ENCODE results near the gene RBM23.
"Not testable (repeated sequence)": the region's sequence is repeated elsewhere in the genome, so short reads cannot be mapped to it uniquely, and the experiment has no call there.

The RBM23 gene

GRCh38 chr14:22915886-22916521, 2.9 kb downstream of the RBM23 start:
- no peak for DNase-seq

- not testable (repeated sequence) for DNase-seq
Measured at GRCh38 chr14:22914836-22915235, 4.1 kb downstream of the RBM23 start.

GRCh38 chr14:22910916-22911315, 8.0 kb downstream of the RBM23 start:
- DNase-seq = no peak

GRCh38 chr14:22908601-22909000, 10.3 kb downstream of the RBM23 start:
- DNase-seq = no peak

GRCh38 chr14:22907429-22907828, 11.5 kb downstream of the RBM23 start:
- no peak for DNase-seq

GRCh38 chr14:22906073-22906472, 12.9 kb downstream of the RBM23 start:
- DNase-seq = no peak

GRCh38 chr14:22905627-22906026, 13.3 kb downstream of the RBM23 start:
- DNase-seq = no peak

GRCh38 chr14:22903742-22904087, 15.2 kb downstream of the RBM23 start:
- no peak for DNase-seq

GRCh38 chr14:22901799-22902198, 17.1 kb downstream of the RBM23 start:
- DNase-seq = no peak

GRCh38 chr14:22900081-22900799, 18.7 kb downstream of the RBM23 start:
- peak in 1 of 2 experiments; percentile 14 for DNase-seq

- no peak for DNase-seq
Measured at GRCh38 chr14:22898302-22899090, 20.5 kb downstream of the RBM23 start.

GRCh38 chr14:22897357-22897756, 21.6 kb downstream of the RBM23 start:
- DNase-seq = no peak

- no peak for DNase-seq
Measured at GRCh38 chr14:22896760-22897159, 22.2 kb downstream of the RBM23 start.

GRCh38 chr14:22896356-22896755, 22.6 kb downstream of the RBM23 start:
- no peak for DNase-seq

GRCh38 chr14:22895402-22895801, 23.5 kb downstream of the RBM23 start:
- no peak for DNase-seq

GRCh38 chr14:22893706-22894105, 25.2 kb downstream of the RBM23 start:
- DNase-seq = no peak

- DNase-seq = no peak
Measured at GRCh38 chr14:22892488-22892887, 26.5 kb downstream of the RBM23 start.

- no peak for DNase-seq
Measured at GRCh38 chr14:22890416-22890815, 28.5 kb downstream of the RBM23 start.

GRCh38 chr14:22888662-22889061, 30.3 kb downstream of the RBM23 start:
- no peak for DNase-seq

- no peak for DNase-seq
Measured at GRCh38 chr14:22887990-22888378, 31.0 kb downstream of the RBM23 start.

- peak; percentile 66 to 85 for DNase-seq
Measured at GRCh38 chr14:22887260-22887989, 31.5 kb downstream of the RBM23 start.

- DNase-seq = peak; percentile 75 to 84
Measured at GRCh38 chr14:22886500-22887259, 32.3 kb downstream of the RBM23 start.

- DNase-seq = no peak
Measured at GRCh38 chr14:22885975-22886374, 33.0 kb downstream of the RBM23 start.

All from NCI-H187 (cell line).